HG03439 (cell line): ENCODE measurements around the gene TMC2.

Experiments used
- ATAC-seq: cut with Tn5 transposase; IDR thresholded peaks from one replicate; pipeline ENCODE4 v1.9.1; 2021; ENCODE audit warnings: mild to moderate bottlenecking, moderate library complexity; ENCODE audit not compliant: unreplicated experiment

The TMC2 gene

DNA sequence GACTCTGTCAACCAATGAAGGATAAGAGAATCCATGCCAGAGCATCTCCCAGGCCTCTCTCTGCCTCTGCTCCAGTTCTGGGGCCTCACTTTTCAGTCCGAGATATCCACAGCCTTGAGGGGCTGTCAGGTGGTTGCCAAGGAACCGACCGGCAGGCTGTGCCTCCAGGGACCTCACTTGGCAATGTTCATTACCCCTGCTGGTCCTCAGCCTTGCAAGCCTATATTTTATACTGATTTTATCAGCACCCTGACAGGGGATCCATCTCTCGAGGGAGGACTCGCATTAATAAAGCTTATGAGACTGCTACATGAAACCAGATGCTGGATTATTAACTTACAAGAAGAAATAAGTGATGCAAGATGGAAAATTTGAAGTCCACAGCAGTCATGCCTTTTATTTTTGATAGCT, 39.9 kb downstream of the TMC2 start:
- no peak for ATAC-seq

DNA sequence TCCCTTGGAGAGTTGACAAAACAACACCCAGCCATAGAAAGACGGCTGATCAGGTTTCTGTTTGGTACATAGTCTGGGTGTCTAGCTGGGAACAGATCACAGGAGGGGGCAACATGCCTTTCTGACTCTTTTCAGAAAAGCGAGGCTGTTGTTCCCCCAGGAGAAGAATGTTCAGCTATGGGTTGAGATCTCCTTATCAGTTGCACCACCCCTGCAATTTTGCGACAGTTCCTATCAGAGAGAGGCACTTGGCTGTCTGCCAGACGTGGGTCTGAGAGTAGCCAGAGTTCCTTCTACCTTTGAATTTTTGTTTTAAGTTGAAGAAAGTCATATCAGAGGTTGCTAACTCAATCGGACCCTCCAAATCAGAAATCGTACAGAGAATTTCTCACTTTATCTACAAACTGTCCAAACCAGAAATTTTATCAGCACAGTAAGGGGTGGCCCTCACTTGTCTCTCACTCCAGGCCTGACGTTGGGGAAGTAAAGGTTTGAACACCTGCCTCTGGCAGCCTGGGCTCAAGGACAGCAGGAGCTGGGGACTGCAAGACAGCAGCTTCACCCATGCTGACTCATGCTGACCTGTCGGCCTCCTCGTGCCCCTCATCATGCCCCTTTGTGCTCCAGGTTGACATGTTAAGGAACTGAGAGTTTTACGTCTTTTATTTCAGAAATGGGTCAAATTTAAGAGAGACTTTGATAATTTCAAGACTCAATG, 42.3 kb downstream of the TMC2 start:
- ATAC-seq, result no peak

- ATAC-seq, result no peak
Observed at GRCh38 chr20:2585811-2586210, 49.4 kb downstream of the TMC2 start.

- ATAC-seq, result no peak
Observed at GRCh38 chr20:2593756-2594155, 57.4 kb downstream of the TMC2 start.

DNA sequence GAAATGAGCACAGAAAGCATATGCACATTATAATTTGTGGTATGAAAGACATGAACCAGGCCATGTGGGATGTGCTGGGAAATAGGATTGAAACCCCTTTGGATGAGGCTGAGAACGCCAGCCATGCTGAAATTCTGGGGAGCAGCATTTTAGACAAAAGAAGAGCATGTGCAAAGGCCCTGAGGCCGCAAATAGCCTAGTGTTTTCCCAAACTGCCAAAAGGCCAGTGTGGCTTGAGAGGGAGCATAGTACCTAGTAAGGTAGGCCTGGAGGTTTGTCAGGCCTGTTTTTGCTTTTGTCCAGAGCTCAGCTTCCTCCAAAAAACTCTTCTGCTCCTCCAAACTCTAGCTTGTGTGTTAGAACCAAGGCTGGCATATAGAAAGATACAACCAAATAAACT, 58.7 kb downstream of the TMC2 start:
- no peak for ATAC-seq

- ATAC-seq, result no peak
Observed at GRCh38 chr20:2596673-2597279, 60.4 kb downstream of the TMC2 start.

DNA sequence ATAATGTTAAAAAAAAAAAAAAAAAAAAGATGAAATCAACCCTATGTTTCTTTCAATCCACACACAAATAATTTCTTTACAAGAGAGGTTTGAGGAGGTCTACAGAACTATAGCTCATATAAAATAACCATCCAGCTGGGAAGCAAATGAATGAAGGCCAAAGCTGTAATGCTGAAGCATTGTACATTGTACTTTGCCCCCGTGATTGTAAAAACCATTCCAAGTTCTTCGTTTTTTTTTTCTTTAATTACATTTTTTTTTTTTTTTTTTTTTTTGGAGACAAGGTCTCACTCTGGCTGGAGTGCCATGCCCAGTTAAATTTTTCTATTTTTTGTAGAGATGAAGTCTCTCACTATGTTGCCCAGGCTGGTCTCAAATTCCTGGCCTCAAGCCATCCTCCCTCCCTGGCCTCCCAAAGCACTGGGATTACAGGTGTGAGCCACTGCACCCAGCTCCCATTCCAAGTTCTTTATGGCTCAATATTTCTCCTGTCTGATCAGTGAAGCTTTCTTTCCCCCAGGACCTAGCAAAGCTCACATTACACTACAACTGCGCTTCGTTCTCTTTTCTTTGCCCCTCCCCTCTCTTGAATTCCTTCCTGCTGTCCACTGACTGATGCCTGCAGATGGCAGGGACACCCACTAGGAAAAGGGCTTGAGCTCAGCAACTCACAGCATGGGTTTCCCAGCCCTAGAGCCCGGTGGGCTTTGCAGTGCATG, 63.1 kb downstream of the TMC2 start:
- no peak for ATAC-seq

DNA sequence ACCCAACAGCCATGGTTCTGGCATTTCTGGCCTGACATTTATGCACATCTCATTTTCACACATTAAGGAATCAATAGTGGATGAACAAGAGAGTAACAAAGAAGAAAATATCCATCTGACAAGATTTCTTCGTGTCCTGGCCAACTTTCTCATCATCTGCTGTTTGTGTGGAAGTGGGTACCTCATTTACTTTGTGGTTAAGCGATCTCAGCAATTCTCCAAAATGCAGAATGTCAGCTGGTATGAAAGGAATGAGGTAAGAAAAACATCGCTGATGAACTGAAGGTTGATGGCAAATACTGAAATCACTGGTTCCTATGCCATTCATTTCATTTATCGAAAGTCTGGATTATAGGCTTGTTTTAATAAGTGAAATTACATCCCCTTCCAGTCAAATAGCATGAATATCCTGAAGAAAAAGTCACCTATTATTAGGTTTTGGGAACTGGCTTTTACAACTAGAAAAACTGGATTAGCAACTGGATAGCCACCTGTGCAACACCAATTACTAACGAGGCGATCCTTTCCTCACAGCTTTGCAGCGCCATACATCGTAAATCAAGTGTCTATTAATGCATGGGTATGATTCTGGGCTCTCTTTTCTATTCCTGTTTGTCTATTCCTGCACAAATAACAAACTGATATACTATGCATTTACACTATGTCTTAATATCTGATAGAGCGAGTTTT, 65.8 kb downstream of the TMC2 start:
- ATAC-seq, result no peak

GRCh38 chr20:2602746-2603145, 66.4 kb downstream of the TMC2 start:
- ATAC-seq, result no peak

GRCh38 chr20:2603816-2604505, 67.6 kb downstream of the TMC2 start:
- ATAC-seq, result no peak

- no peak for ATAC-seq
Observed at GRCh38 chr20:2604506-2604835, 68.1 kb downstream of the TMC2 start.

DNA sequence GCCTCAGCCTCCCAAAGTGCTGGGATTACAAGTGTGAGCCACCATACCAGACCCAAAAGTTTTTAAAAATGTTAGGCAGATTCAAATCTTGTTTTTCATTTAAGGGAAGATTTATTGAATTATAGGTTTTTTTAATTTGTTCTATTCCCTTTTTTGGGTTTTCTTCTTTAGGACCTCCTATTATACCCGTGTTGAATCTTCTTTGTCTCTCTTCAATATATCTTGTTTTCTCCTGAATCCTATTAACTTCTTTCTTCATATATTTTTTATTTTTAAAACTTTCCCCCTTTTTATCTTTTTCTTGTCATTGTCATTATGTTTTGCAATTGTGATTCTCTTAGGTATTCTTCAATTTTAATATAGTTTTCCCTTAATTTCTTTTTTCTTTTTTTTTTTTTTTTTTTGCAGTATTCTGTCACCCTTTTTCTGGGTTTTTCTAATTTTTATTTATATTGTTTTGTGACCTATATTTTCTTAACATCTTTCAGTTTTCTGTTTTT, 70.2 kb downstream of the TMC2 start:
- ATAC-seq, result no peak

- ATAC-seq, result no peak
Observed at GRCh38 chr20:2610326-2610725, 74.0 kb downstream of the TMC2 start.

DNA sequence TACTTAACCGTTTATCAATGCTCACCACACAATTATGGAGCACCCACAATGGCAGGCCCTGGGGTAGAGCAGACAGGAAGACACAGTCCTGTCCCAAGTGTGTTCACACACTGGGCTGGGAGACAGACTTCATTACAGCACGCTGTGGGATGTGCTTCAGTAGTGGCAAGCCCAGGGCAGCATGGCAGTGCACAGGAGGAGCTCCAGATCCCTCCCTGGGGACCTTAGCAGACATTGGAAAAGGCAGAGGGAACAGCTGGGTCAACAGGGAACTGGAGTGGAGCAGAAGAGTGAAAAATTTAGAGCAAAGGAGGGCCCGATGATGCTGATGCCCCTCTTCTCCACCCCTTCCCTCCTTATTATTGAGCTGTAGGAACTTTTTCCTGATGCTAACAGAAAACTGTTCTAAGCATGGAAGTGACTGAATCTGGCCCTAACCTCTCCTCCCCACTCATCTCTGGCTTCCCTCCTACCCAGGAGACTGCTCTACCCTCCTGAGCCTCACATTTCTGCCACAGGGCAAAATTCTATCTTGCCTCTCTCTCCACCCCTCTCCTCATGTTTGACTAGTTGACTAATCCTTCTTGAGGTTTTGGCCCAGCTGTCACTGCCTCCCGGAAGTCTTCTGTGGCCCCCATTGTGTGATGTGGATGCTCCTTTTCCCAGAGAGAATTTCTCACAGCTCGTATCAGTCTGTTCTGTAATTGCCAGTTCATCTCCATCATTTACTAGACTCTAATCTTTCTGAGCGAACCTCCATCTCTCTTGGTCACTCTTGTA, 74.8 kb downstream of the TMC2 start:
- ATAC-seq, result no peak

DNA sequence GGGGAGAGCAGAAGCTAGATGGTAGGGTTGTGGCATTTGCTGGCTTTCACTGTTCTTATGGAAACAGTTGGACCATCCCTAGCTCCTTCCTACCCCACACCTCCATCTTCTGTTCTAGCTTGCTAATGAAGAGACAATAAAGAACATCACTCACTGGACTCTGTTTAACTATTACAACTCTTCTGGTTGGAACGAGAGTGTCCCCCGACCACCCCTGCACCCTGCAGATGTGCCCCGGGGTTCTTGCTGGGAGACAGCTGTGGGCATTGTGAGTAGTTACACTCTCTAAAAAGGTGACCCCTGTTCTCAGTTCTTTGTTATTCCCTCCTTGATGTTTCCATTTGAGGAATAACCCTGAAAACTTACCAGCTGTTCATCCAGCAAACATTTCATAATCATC, 75.7 kb downstream of the TMC2 start:
- ATAC-seq, result no peak

- no peak for ATAC-seq
Observed at GRCh38 chr20:2616634-2617033, 80.3 kb downstream of the TMC2 start.

GRCh38 chr20:2617099-2617714, 80.8 kb downstream of the TMC2 start:
- no peak for ATAC-seq

DNA sequence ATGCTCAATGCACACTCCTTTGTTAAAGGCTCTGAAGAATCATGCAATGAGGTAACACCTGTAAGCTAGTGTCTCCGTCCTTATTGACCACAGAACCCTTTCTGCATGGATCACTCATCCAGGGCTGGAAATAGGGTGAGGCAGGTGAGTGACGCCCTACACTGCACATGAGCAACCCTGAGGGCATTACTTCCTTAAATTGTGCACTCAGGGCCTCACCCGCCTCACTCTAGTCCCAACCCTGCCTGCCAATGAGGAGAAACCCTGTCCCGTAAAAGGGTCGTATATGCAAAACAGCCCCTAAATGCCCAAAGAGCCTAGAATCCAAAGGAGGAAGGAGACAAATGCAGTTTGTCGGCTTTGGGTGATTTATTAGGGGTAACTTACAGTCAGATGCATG, 82.4 kb downstream of the TMC2 start:
- ATAC-seq, result no peak

DNA sequence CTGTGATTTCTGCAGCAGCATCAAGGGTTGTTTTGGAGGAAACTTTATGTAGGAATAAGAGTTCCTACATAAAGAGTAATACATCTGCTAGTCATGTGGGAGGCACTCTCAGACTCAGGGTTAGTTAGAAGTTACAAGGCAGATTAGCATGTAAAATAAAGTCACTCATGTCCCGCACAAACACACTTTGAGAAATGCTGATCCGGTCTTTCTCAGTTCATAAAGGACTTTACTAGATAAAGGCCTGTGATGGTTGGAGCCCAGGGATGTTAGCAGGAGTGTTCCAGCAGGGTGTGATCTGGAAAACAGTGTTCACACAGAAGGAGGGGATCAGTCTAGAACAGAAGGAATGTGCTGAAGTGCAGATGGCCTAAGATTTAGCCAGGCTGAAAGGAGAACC, 83.0 kb downstream of the TMC2 start:
- no peak for ATAC-seq
